HG03439 (cell line): Measurements from ENCODE around the gene CORT.
"Not testable (repeated sequence)": the region's sequence is repeated elsewhere in the genome, so short reads cannot be mapped to it uniquely, and the experiment has no call there.

Source experiments
- ATAC-seq: cut with Tn5 transposase; IDR thresholded peaks from one replicate; pipeline ENCODE4 v1.9.1; 2021; ENCODE audit warnings: mild to moderate bottlenecking, moderate library complexity; ENCODE audit not compliant: unreplicated experiment

Gene CORT

DNA sequence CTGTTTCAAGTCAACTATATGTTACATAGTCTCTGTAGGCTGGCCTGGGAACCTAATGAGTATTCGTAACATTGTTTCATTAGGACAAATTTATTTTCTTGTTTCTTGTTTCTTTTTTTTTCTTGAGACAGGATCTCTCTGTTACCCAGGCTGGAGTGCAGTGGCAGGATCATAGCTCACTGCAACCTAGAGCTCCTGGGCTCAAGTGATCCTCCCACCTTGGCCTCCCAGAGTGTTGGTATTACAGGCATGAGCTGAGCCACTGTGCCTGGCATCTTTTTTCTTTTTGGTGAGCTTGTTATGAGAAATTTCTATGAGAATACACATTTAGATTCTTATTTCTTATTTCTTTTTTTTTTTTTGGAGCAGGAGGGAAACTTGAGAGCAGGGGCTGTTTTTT lies 12.8 kb upstream of the CORT start:
- ATAC-seq = no peak

- no peak for ATAC-seq
These were observed 11.1 kb upstream of the CORT start for GRCh38 chr1:10438677-10439163.

GRCh38 chr1:10440305-10440704 lies 9.5 kb upstream of the CORT start:
- ATAC-seq = no peak

GRCh38 chr1:10440794-10441193 lies 9.0 kb upstream of the CORT start:
- ATAC-seq = no peak

DNA sequence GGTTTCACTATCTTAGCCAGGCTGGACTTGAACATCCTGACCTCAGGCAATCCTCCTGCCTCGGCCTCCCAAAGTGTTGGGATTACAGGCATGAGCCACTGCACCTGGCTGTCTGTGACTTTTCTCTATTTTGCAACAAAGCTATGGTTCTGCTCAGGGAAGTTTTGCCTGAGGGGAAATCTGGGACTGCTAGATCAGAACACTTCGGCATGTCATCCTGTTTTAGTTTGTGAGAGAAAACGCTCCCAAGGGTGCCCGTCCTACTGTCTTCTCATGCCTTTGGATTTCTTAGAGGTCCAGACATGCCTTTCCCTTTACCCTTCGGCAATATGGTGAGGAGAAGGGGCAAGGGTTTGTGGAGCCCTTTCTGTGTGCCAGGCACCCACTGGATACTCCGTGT lies 5.6 kb upstream of the CORT start:
- ATAC-seq = no peak

- ATAC-seq = peak; percentile 53
These were observed 4.9 kb upstream of the CORT start for GRCh38 chr1:10444795-10445397.

DNA sequence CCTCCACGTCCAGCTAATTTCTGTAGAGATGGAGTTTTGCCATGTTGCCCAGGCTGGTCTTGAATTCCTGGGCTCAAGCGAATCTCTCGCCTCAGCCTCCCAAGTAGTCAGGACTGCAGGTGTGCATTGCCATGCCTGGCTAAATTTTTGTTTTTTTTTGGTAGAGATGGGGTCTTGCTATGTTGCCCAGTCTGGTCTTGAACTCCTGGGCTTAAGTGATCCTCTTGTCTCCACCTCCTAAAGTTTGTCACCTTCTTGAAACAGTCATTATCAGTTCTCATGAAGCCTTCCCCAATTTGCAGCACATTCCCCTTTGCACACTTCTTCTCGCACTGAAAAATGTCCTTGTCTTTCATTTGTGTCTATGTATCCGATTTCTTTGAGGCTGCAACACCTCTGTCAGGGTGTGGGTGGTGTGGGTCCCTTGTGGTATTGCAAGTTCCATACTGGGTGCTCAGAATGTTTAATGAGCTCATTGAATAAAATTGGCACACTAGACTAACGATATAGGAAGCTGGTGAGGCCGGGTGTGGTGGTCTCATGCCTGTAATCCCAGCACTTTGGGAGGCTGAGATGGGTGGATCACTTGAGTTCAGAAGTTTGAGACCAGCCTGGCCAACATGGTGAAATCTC lies 2.9 kb upstream of the CORT start:
- no peak for ATAC-seq

DNA sequence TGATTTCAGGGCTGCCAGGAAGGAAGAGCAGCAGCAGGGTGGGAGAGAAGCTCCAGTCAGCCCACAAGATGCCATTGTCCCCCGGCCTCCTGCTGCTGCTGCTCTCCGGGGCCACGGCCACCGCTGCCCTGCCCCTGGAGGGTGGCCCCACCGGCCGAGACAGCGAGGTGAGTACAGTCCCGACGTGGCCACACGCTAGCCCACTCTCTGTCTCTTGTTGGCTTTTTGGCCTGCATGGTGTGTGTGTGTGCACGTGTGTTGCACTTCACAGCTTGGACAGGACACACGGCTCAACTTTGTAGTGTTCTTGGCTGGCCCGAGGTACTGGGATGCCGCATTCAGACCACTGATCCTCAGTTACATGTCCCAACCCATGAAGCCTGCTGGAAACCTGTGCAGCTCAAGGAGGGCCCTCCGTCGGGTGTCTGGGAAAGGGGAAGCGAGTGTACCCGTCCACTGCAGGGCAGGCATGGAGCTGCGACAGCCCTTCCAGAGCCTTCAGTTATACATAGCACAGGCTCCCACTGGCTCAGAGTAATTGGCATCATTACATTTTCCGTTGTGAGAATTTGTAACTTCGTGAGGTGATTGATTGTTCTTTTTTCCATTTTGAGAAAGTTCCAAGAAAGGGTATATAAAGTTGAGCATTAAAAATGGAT lies 454 bp downstream of the CORT start:
- no peak for ATAC-seq

- no peak for ATAC-seq
These were observed 1.0 kb downstream of the CORT start for GRCh38 chr1:10450836-10451235.

GRCh38 chr1:10451287-10451686 lies 1.5 kb downstream of the CORT start:
- no peak for ATAC-seq

- ATAC-seq = no peak
These were observed 6.2 kb downstream of the CORT start for GRCh38 chr1:10456048-10456447.

- ATAC-seq = no peak
These were observed 6.8 kb downstream of the CORT start for GRCh38 chr1:10456661-10457060.

GRCh38 chr1:10457462-10457861 lies 7.6 kb downstream of the CORT start:
- ATAC-seq = not testable (repeated sequence)

DNA sequence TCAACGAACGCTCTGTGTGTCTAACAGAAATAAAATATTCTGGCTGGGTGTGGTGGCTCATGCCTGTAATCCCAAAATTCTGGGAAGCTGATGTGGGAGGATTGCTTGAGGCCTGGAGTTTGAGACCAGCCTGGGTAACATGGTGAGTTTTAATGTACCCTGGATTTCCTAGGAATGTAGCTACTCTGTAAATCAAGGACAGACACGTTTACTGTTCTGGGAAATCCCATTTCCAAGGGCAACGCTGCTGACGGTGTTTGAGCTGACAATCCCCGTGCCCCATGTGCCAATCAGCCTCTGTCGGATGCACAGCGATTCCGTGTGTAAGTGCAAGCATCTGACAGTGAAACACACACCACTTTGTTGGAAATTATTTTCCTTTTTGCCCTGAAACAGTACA lies 8.0 kb downstream of the CORT start:
- ATAC-seq = no peak

DNA sequence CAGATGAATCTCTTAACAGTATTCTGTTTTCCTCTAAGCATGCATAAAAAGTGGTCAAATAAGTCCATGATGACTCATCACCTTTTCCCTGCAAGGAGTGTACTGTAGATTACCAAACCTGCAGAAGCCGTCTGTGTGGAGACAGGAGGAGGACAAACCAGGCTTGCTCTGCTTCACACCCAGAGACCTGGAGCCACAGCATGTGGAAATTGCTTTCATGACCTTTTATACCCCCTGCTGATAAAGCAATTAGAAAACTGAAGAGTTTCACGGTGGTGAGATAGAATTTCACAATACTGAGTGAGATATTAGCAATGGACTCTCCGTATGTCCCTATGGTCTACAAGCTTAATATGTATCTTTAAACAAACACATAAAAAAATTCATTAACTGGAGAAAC lies 9.4 kb downstream of the CORT start:
- ATAC-seq = no peak

DNA sequence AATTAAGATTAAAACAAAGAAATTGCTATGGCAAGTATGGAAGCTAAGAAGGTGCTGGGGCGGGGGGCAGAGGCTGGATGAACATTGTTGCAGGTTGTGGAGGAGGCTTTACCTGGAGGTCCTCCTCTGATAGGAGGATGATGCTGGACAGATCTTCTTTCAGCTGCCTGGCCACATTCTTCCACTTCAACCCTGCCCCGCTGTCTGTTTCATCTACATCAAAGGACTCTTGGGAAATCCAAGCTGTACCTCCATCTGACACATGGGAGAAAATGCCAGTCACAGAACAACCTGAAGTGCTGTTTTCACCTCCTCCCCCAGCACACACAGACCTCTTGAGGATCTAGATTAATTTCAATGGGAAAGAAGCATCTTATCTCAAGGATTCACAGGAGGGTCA lies 17.2 kb downstream of the CORT start:
- ATAC-seq = no peak

DNA sequence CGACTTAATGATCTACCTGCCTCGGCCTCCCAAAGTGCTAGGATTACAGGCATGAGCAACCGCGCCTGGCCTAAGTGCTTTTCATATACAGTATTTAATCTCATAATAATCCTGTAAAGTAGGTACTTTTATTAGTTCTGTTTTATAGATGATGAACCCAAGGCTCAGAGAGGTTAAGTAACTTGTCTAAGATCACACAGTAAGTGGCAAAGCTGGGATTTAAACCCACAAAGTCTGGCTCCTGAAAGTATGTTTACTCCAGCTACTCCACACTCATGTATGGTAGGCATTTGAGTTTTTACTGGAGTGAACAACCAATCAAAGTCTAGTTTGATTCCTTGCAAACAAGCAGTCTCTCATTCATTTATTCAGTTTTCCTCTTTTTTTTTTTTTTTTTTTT lies 20.2 kb downstream of the CORT start:
- no peak for ATAC-seq

- ATAC-seq = no peak
These were observed 21.8 kb downstream of the CORT start for GRCh38 chr1:10471411-10472219.

- peak; percentile 73 for ATAC-seq
These were observed 22.7 kb downstream of the CORT start, which contains the start of gene DFFA for GRCh38 chr1:10472220-10473144. TSS of gene DFFA (minus strand) at chr1:10472529. CDS start at chr1:10472458, 71 bp downstream.

DNA sequence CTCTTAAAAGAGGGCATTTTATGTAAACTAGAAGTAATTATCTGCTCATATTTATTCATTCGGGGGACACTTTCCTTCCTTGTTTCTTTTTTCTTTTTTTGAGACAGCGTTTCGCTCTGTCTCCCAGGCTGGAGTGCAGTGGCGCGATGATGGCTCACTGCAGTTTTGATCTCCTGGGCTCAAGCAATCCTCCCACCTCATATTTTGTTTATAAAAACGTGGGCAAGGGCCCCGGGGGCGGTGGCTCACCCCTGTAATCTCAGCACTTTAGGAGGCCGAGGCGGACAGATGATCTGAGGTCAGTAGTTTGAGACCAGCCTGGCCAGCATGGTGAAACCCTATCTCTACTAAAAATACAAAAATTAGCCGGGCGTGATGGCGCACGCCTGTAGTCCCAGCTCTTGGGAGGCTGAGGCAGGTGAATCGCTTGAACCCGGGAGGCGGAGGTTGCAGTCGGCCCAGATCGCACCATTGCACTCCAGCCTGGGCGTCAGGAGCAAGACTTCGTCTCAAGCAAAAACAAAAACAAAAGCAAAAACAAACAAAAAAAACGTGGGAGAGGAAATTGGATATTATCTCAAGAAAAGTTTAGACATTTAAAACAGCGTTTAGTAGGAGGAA lies 23.4 kb downstream of the CORT start:
- no peak for ATAC-seq
